ENCODE measurements around the gene SARM1. TPM values are rescaled to one million over a fixed set of nuclear protein-coding genes. Genes with fewer than 3 reads are reported as not detected.

SARM1 gene
- total RNA-seq, 1 experiment from 2014 or later = 17.4 TPM

DNA sequence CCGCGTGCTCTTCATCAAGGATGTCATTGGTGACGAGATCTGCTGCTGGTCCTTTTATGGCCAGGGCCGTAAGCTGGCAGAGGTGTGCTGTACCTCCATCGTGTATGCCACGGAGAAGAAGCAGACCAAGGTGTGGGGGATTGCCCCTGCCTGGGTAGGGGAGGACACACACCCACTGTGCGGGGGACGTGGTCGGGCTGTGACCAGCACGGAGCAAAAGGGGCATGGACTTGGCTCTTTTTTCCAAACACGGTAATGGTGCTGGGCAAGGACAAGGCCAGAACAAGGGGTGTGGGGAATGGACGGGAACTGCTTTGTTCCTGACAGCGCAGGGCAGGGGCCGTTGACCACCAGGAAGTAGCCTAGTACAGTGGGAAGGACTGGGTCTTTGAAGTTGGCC lies 29.2 kb upstream of the SARM1 start:
- ChIA-PET POLR2A (no interaction called here), CTCF (no interaction called here)
- peaks cover 2% of the 10 kb centered on the region; the same call in 1 of the 2 replicates for H3K36me3 ChIP-seq (ENCODE audit: control insufficient read depth, insufficient read depth, low read length)

GRCh38 chr17:28343491-28343932 lies 28.0 kb upstream of the SARM1 start:
- ChIA-PET CTCF (no interaction called here), POLR2A (interaction anchor here (0.6 kb wide), 1 partner anchor 463 kb away, joined by 9 read pairs; no protein-coding TSS in a partner anchor)
- TF ChIP-seq TCF7L2 (IDR thresholded peaks at IDR 0.05; ENCODE audit: low read depth, low read length) (no peak), CTCF (IDR thresholded peaks at IDR 0.05) (no peak), SIN3A (IDR thresholded peaks at IDR 0.05; ENCODE audit: borderline replicate concordance, insufficient read depth, low read depth, low read length) (no peak), REST (IDR thresholded peaks at IDR 0.05; ENCODE audit: insufficient read depth in 1 of 2, low read depth in 2 of 2, low read length in 1 of 2) (no peak), POLR2AphosphoS5 (IDR thresholded peaks at IDR 0.05; ENCODE audit: low read depth, low read length) (no peak)
- Histone ChIP-seq H3K4me3 (ENCODE audit: low read depth in 2 of 2, low read length in 2 of 2) (no peak overlapping the region), H3K4me1 (ENCODE audit: control insufficient read depth, insufficient read depth, low read length) (peaks cover 26% of the 10 kb centered on the region), H3K9me3 (ENCODE audit: control insufficient read depth, insufficient read depth, low read depth, low read length) (no peaks in the 10 kb centered on the region), H3K27me3 (ENCODE audit: control insufficient read depth, insufficient read depth, low read length) (no peaks in the 10 kb centered on the region), H3K36me3 (ENCODE audit: control insufficient read depth, insufficient read depth, low read length) (peaks cover 2% of the 10 kb centered on the region; the same call in 1 of the 2 replicates), H3K27ac (ENCODE audit: low read length) (no peak overlapping the region)
- no peak for DNase-seq (ENCODE audit: low read depth, low spot score)
- no TSS peak for BruUV-seq (replicated peaks)
- in situ Hi-C loops (cut with HindIII; ENCODE audit: low pct_unique_long_range_greater_than_20kb, low sequenced_read_pairs) (no loop called here), intact Hi-C loops (cut with micrococcal nuclease; ENCODE audit: unreplicated experiment) (no loop called here)
- no peak for ATAC-seq

More for the DNA sequence above, 29.2 kb upstream of the SARM1 start:
- Histone ChIP-seq H3K4me1 (ENCODE audit: control insufficient read depth, insufficient read depth, low read length) (peaks cover 25% of the 10 kb centered on the region), H3K27ac (ENCODE audit: low read length) (no peak overlapping the region), H3K27me3 (ENCODE audit: control insufficient read depth, insufficient read depth, low read length) (no peaks in the 10 kb centered on the region), H3K4me3 (ENCODE audit: low read depth in 2 of 2, low read length in 2 of 2) (no peak overlapping the region), H3K9me3 (ENCODE audit: control insufficient read depth, insufficient read depth, low read depth, low read length) (no peaks in the 10 kb centered on the region)
- intact Hi-C loops (cut with micrococcal nuclease; ENCODE audit: unreplicated experiment) (no loop called here), in situ Hi-C loops (cut with HindIII; ENCODE audit: low pct_unique_long_range_greater_than_20kb, low sequenced_read_pairs) (no loop called here)
- no peak for DNase-seq (ENCODE audit: low read depth, low spot score)
- no TSS peak for BruUV-seq (replicated peaks)
- ATAC-seq = no peak
- TF ChIP-seq SIN3A (IDR thresholded peaks at IDR 0.05; ENCODE audit: borderline replicate concordance, insufficient read depth, low read depth, low read length) (no peak), POLR2AphosphoS5 (IDR thresholded peaks at IDR 0.05; ENCODE audit: low read depth, low read length) (no peak), REST (IDR thresholded peaks at IDR 0.05; ENCODE audit: insufficient read depth in 1 of 2, low read depth in 2 of 2, low read length in 1 of 2) (no peak), CTCF (IDR thresholded peaks at IDR 0.05) (no peak), TCF7L2 (IDR thresholded peaks at IDR 0.05; ENCODE audit: low read depth, low read length) (no peak)

Data from Panc1 (cell line).